ENCODE results near the gene SLIT3.

DNA sequence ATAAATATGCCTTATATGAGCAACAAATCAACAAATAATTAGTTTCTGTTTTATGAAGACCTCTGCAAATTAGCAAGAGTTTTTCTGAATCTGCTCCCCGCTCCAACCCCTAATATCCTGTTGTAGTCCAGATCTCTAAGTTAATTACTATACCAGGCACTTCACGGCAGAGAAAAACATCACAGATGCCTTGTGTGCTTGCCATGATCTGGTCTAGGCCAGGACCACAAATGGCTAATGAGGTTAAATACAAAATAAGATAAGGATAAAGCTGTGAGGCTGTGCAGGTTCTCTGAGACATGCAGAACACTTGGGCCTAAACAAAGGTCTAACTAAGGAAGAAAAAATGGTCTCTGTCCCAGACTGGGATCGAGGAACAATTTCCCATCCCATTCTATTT, 150.8 kb downstream of the SLIT3 start:
- TF ChIP-seq, protein P1, sequence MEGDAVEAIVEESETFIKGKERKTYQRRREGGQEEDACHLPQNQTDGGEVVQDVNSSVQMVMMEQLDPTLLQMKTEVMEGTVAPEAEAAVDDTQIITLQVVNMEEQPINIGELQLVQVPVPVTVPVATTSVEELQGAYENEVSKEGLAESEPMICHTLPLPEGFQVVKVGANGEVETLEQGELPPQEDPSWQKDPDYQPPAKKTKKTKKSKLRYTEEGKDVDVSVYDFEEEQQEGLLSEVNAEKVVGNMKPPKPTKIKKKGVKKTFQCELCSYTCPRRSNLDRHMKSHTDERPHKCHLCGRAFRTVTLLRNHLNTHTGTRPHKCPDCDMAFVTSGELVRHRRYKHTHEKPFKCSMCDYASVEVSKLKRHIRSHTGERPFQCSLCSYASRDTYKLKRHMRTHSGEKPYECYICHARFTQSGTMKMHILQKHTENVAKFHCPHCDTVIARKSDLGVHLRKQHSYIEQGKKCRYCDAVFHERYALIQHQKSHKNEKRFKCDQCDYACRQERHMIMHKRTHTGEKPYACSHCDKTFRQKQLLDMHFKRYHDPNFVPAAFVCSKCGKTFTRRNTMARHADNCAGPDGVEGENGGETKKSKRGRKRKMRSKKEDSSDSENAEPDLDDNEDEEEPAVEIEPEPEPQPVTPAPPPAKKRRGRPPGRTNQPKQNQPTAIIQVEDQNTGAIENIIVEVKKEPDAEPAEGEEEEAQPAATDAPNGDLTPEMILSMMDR (IDR thresholded peaks at IDR 0.05), result no peak
- TF ChIP-seq POLR2A (IDR thresholded peaks at IDR 0.05), result no peak

All from Peyer's patch (tissue), 4 donors.